ENCODE data around the gene PRKCA.

- TF ChIP-seq POLR2A (IDR thresholded peaks at IDR 0.05; ENCODE audit: low read length) (no peak), GATA1 (IDR thresholded peaks at IDR 0.05; ENCODE audit: low read depth, low read length) (no peak)
Measured at GRCh38 chr17:66841328-66841727, 538.9 kb downstream of the PRKCA start.

All from erythroblast (primary cell).